HepG2 (cell line): Measurements from ENCODE around the gene ZC3H18. TPM values are rescaled to one million over a fixed set of nuclear protein-coding genes. Genes with fewer than 3 reads are reported as not detected.

Experiments used
- CBX5 ChIP-seq: sonication (generic); formaldehyde crosslinking; IDR thresholded peaks from 2 replicates; pipeline ENCODE4 v1.4.0; 2020; ENCODE audit warnings: missing genetic modification reagents, borderline replicate concordance
- CEBPZ ChIP-seq: IDR thresholded peaks from 2 replicates; pipeline ENCODE4 v1.6.1; 2012; ENCODE audit warnings: low read length, improper control_type of control experiment
- HHEX ChIP-seq: IDR thresholded peaks from 2 replicates; pipeline ENCODE4 v1.6.1; 2016; ENCODE audit warnings: control low read depth
- HOXA9 ChIP-seq: sonication (generic); formaldehyde crosslinking; IDR thresholded peaks from 2 replicates; pipeline ENCODE4 v1.8.1; 2022; ENCODE audit warnings: missing genetic modification reagents, mild to moderate bottlenecking, moderate library complexity, borderline replicate concordance
- NCOA5 ChIP-seq: sonication (generic); formaldehyde crosslinking; IDR thresholded peaks from 2 replicates; pipeline ENCODE4 v1.4.0; 2020; ENCODE audit warnings: missing genetic modification reagents
- NFKB2 ChIP-seq: sonication (generic); formaldehyde crosslinking; IDR thresholded peaks from 2 replicates; pipeline ENCODE4 v1.4.0; 2020; ENCODE audit warnings: missing genetic modification reagents, borderline replicate concordance
- NR2C2 ChIP-seq: sonication (generic); formaldehyde crosslinking; IDR thresholded peaks from 2 replicates; pipeline ENCODE4 v1.4.0; 2020; ENCODE audit warnings: missing genetic modification reagents, mild to moderate bottlenecking, moderate library complexity, borderline replicate concordance
- PAF1 ChIP-seq: IDR thresholded peaks from 2 replicates; pipeline ENCODE4 v1.6.1; 2016; ENCODE audit warnings: missing genetic modification reagents, missing compliant biosample characterization
- RARG ChIP-seq: sonication (generic); formaldehyde crosslinking; IDR thresholded peaks from 2 replicates; pipeline ENCODE4 v1.4.0; 2020; ENCODE audit warnings: low read depth, mild to moderate bottlenecking, missing genetic modification reagents
- SALL1 ChIP-seq: sonication (generic); formaldehyde crosslinking; IDR thresholded peaks from 2 replicates; pipeline ENCODE4 v1.8.0; 2022; ENCODE audit warnings: mild to moderate bottlenecking, missing genetic modification reagents
- SP2 ChIP-seq: sonication (generic); formaldehyde crosslinking; IDR thresholded peaks from 2 replicates; pipeline ENCODE4 v1.5.1; 2020; ENCODE audit warnings: mild to moderate bottlenecking, missing genetic modification reagents
- ZBTB2 ChIP-seq: sonication (generic); formaldehyde crosslinking; IDR thresholded peaks from 2 replicates; pipeline ENCODE4 v1.8.0; 2022; ENCODE audit warnings: low read depth, missing genetic modification reagents
- ZNF34 ChIP-seq: sonication (generic); formaldehyde crosslinking; IDR thresholded peaks from 2 replicates; pipeline ENCODE4 v1.4.0; 2020; ENCODE audit warnings: mild to moderate bottlenecking, missing genetic modification reagents, borderline replicate concordance
- ZNF367 ChIP-seq: sonication (generic); formaldehyde crosslinking; IDR thresholded peaks from 2 replicates; pipeline ENCODE4 v1.4.0; 2020; ENCODE audit warnings: missing genetic modification reagents, borderline replicate concordance
- ZNF770 ChIP-seq: sonication (generic); formaldehyde crosslinking; IDR thresholded peaks from 2 replicates; pipeline ENCODE4 v1.5.0; 2020; ENCODE audit warnings: mild to moderate bottlenecking, missing genetic modification reagents
- ZNF773 ChIP-seq: sonication (generic); formaldehyde crosslinking; IDR thresholded peaks from 2 replicates; pipeline ENCODE4 v1.4.0; 2020; ENCODE audit warnings: missing genetic modification reagents, borderline replicate concordance
- polyA plus RNA-seq, 8 experiments: library from polyadenylated mRNA; depleted of rRNA in 3 of 8; stranded (reverse) in 7 of 8; unstranded in 1 of 8; fragments of >200 nt; fragmentation: Illumina TruSeq in 4 of 8; extraction: Trizol in 4 of 8; gene quantifications; 2 replicates each; pipeline versions ENCODE4 v1.2.1 to v1.2.3, GENCODE V29; 2011 to 2016; ENCODE audit warnings: low read depth in 4 of 8, missing spikeins in 1 of 8, mixed read lengths in 1 of 8; ENCODE audit not compliant: insufficient read depth in 1 of 8
- total RNA-seq, 5 experiments: library from RNA; depleted of rRNA; stranded (reverse); fragments of >200 nt; fragmentation: Illumina TruSeq; extraction: Trizol; gene quantifications; 2 replicates each; pipeline ENCODE4 v1.2.3, GENCODE V29; 2016; ENCODE audit warnings: low read depth in 1 of 5
- TF ChIP-seq, protein P1 (sequence below), 2 experiments: sonication (generic) in 1 of 2; formaldehyde crosslinking in 1 of 2; IDR thresholded peaks; 2 replicates each; pipeline versions ENCODE4 v1.4.0 to v1.6.1; 2016 to 2020; ENCODE audit warnings: borderline replicate concordance in 1 of 2, low read depth in 1 of 2, mild to moderate bottlenecking in 1 of 2, missing genetic modification reagents in 1 of 2

ZC3H18 gene
- total and polyA plus RNA-seq, 2 of the 13 experiments (the other 11 are each of a cell fraction or from before 2014, with no cell fraction given) = 11.2 to 27.4 TPM

GRCh38 chr16:88560714-88561484 lies 9.3 kb upstream of the ZC3H18 start (continued):
- TF ChIP-seq ZBTB2 = peak; percentile 94
- peak; percentile 63 for TF ChIP-seq SP2 (CRISPR knock-in tag)
- TF ChIP-seq SALL1 (CRISPR knock-in tag) = peak; percentile 99
- TF ChIP-seq ZNF367 (CRISPR knock-in tag) = peak; percentile 99; the same call in 1 of the 2 replicates
- TF ChIP-seq ZNF34 = 0 out of 2 replicates have a peak, but pooled peaks have one; percentile 41
- TF ChIP-seq, protein P1, sequence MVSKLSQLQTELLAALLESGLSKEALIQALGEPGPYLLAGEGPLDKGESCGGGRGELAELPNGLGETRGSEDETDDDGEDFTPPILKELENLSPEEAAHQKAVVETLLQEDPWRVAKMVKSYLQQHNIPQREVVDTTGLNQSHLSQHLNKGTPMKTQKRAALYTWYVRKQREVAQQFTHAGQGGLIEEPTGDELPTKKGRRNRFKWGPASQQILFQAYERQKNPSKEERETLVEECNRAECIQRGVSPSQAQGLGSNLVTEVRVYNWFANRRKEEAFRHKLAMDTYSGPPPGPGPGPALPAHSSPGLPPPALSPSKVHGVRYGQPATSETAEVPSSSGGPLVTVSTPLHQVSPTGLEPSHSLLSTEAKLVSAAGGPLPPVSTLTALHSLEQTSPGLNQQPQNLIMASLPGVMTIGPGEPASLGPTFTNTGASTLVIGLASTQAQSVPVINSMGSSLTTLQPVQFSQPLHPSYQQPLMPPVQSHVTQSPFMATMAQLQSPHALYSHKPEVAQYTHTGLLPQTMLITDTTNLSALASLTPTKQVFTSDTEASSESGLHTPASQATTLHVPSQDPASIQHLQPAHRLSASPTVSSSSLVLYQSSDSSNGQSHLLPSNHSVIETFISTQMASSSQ (IDR thresholded peaks at IDR 0.05; ENCODE audit: low read depth) = no peak
- TF ChIP-seq, protein P1 (CRISPR knock-in tag; IDR thresholded peaks at IDR 0.05; ENCODE audit: borderline replicate concordance) = peak; percentile 66; the same call in 1 of the 2 replicates
- TF ChIP-seq RARG (CRISPR knock-in tag) = peak; percentile 99; the same call in 1 of the 2 replicates
- peak; percentile 100 for TF ChIP-seq ZNF773 (CRISPR knock-in tag)
- peak; percentile 86; the same call in 1 of the 2 replicates for TF ChIP-seq PAF1 (CRISPR knock-in tag)
- peak; percentile 99 for TF ChIP-seq CBX5 (CRISPR knock-in tag)
- peak; percentile 99 for TF ChIP-seq NCOA5 (CRISPR knock-in tag)
- 0 out of 2 replicates have a peak, but pooled peaks have one; percentile 27 for TF ChIP-seq ZNF770 (CRISPR knock-in tag)
- TF ChIP-seq NFKB2 (CRISPR knock-in tag) = peak; percentile 99
- peak; percentile 99 for TF ChIP-seq HOXA9
- TF ChIP-seq NR2C2 = peak; percentile 49; the same call in 1 of the 2 replicates
- TF ChIP-seq CEBPZ = no peak
- TF ChIP-seq HHEX = peak; percentile 95
